ENCODE measurements around the gene CRY2. TPM values are rescaled to one million over a fixed set of nuclear protein-coding genes. Genes with fewer than 3 reads are reported as not detected.
A peak's percentile ranks its signal among the peaks of the same experiment; 100 is the strongest.

Gene CRY2
- total RNA-seq, 4 donors from 2014 or later, result 42.2 to 73.6 (median 50.2) TPM

- H3K27ac ChIP-seq, result peak overlapping the region; percentile 94 to 97 (median 94)
- 8 to 18% methylated on average over 10 to 24 of the region's 29 CpGs for WGBS, 2 donors (ENCODE audit: low coverage in 1 of 2)
- H3K9me3 ChIP-seq, result no peaks in the 10 kb centered on the region
- H3K4me3 ChIP-seq, result peak overlapping the region; percentile 62 to 77 (median 64)
- no peak for TF ChIP-seq CTCF (IDR thresholded peaks at IDR 0.05)
- no peak for TF ChIP-seq POLR2A (IDR thresholded peaks at IDR 0.05)
- no peak for TF ChIP-seq EP300 (IDR thresholded peaks at IDR 0.05; ENCODE audit: low read depth)
- no peak for TF ChIP-seq POLR2AphosphoS5 (IDR thresholded peaks at IDR 0.05)
- in situ Hi-C loops (cut with MboI; ENCODE audit: low pct_ligation_motif_present in 1 of 4, low pct_unique_long_range_greater_than_20kb in 1 of 4, low sequenced_read_pairs in 3 of 4) (no loop called here), intact Hi-C loops (cut with DNase I; ENCODE audit: low total_unique reads) (no loop called here)
- H3K4me1 ChIP-seq, result peaks cover 22 to 53% (median 45%) of the 10 kb centered on the region in 4 donors
- no peak for DNase-seq
- H3K27me3 ChIP-seq, result no peaks in the 10 kb centered on the region
- H3K36me3 ChIP-seq, result no peaks in the 10 kb centered on the region
Measured at GRCh38 chr11:45805305-45806071, 41.8 kb upstream of the CRY2 start.

- no peak for TF ChIP-seq POLR2AphosphoS5 (IDR thresholded peaks at IDR 0.05)
- no peak for TF ChIP-seq CTCF (IDR thresholded peaks at IDR 0.05)
- no peak for TF ChIP-seq EP300 (IDR thresholded peaks at IDR 0.05; ENCODE audit: low read depth)
- TF ChIP-seq POLR2A (IDR thresholded peaks at IDR 0.05), result no peak
- in situ Hi-C loops (cut with MboI; ENCODE audit: low pct_ligation_motif_present in 1 of 4, low pct_unique_long_range_greater_than_20kb in 1 of 4, low sequenced_read_pairs in 3 of 4), result no loop called here
- Histone ChIP-seq H3K36me3 (peaks cover 0 to 6% (median 0%) of the 10 kb centered on the region in 4 donors), H3K9me3 (no peaks in the 10 kb centered on the region), H3K4me1 (peaks cover 22 to 53% (median 45%) of the 10 kb centered on the region in 4 donors), H3K4me3 (peak overlapping the region in 3 of 4 donors; percentile 62 to 77 (median 64)), H3K27me3 (no peaks in the 10 kb centered on the region), H3K27ac (peak overlapping the region in 3 of 4 donors; percentile 94 to 97 (median 94))
- intact Hi-C loops (cut with DNase I; ENCODE audit: low total_unique reads), result no loop called here
- DNase-seq, result no peak
- WGBS, 2 donors (ENCODE audit: low coverage in 1 of 2), result 81% methylated on average over 10 to 20 of the region's 20 CpGs
Measured at GRCh38 chr11:45806072-45806933, 41.0 kb upstream of the CRY2 start.

GRCh38 chr11:45806937-45807791, 40.1 kb upstream of the CRY2 start:
- WGBS, 2 donors (ENCODE audit: low coverage in 1 of 2), result 64 to 75% methylated on average over 6 to 7 of the region's 7 CpGs
- in situ Hi-C loops (cut with MboI; ENCODE audit: low pct_ligation_motif_present in 1 of 4, low pct_unique_long_range_greater_than_20kb in 1 of 4, low sequenced_read_pairs in 3 of 4), result no loop called here

More at GRCh38 chr11:45806937-45807791, 40.1 kb upstream of the CRY2 start:
- Histone ChIP-seq H3K9me3 (no peaks in the 10 kb centered on the region), H3K27me3 (no peaks in the 10 kb centered on the region), H3K4me1 (peaks cover 22 to 48% (median 44%) of the 10 kb centered on the region in 4 donors), H3K4me3 (peak overlapping the region in 1 of 4 donors; percentile 77), H3K36me3 (peaks cover 0 to 6% (median 0%) of the 10 kb centered on the region in 4 donors), H3K27ac (no peak overlapping the region)
- intact Hi-C loops (cut with DNase I; ENCODE audit: low total_unique reads), result no loop called here
- DNase-seq, result no peak
- TF ChIP-seq EP300 (IDR thresholded peaks at IDR 0.05; ENCODE audit: low read depth), result no peak
- no peak for TF ChIP-seq POLR2AphosphoS5 (IDR thresholded peaks at IDR 0.05)
- no peak for TF ChIP-seq POLR2A (IDR thresholded peaks at IDR 0.05)
- TF ChIP-seq CTCF (IDR thresholded peaks at IDR 0.05), result no peak
